BLaER1 treated with 17β-estradiol and CSF1 and Interleukin-3, amounts not matched to agents 10 nM and 100 nM (cell line): ENCODE results near the gene RER1.

Source experiments
- H3K27ac ChIP-seq, 11 experiments: shearing (Covaris generic); formaldehyde crosslinking; 2 replicates each; pipeline ENCODE4 v1.8.1; 2022
- H3K27me3 ChIP-seq, 11 experiments: shearing (Covaris generic); formaldehyde crosslinking; 2 replicates each; pipeline ENCODE4 v1.8.1; 2022
- H3K36me3 ChIP-seq, 11 experiments: shearing (Covaris generic); formaldehyde crosslinking; 2 replicates each; pipeline ENCODE4 v1.8.1; 2022
- H3K4me1 ChIP-seq, 10 experiments: shearing (Covaris generic); formaldehyde crosslinking; 2 replicates each; pipeline ENCODE4 v1.8.1; 2022
- H3K4me2 ChIP-seq, 11 experiments: shearing (Covaris generic); formaldehyde crosslinking; 2 replicates each; pipeline ENCODE4 v1.8.1; 2022
- H3K4me3 ChIP-seq, 10 experiments: shearing (Covaris generic); formaldehyde crosslinking; 2 replicates each; pipeline ENCODE4 v1.8.1; 2022
- H3K9ac ChIP-seq, 11 experiments: shearing (Covaris generic); formaldehyde crosslinking; 2 replicates each; pipeline ENCODE4 v1.8.1; 2022
- H3K9me3 ChIP-seq, 11 experiments: shearing (Covaris generic); formaldehyde crosslinking; replicated peaks in 1 of 11; 2 replicates each; pipeline ENCODE4 v1.8.1; 2022
- H4K20me1 ChIP-seq, 11 experiments: shearing (Covaris generic); formaldehyde crosslinking; 2 replicates each; pipeline ENCODE4 v1.8.1; 2022
- Cebpa-rat ChIP-seq, 11 experiments: shearing (Covaris generic); IDR thresholded peaks; 2 replicates each; pipeline ENCODE4 v1.8.1; 2022

The RER1 gene

GRCh38 chr1:2383576-2383975 is 8.1 kb upstream of the RER1 start:
- H3K4me2 ChIP-seq = peak overlapping the region in 3 of 11 experiments; percentile 70 to 82 (median 81); a peak in 6 of 22 replicates
- no peak overlapping the region for H3K27ac ChIP-seq
- peak overlapping the region in 1 of 11 experiments; percentile 1; a peak in 2 of 22 replicates for H3K9ac ChIP-seq
- H3K27me3 ChIP-seq = peaks cover 24 to 51% (median 37%) of the 10 kb centered on the region in 11 experiments
- peaks cover 71 to 94% (median 77%) of the 10 kb centered on the region in 10 experiments for H3K4me1 ChIP-seq
- H3K4me3 ChIP-seq = no peak overlapping the region
- TF ChIP-seq Cebpa-rat (IDR thresholded peaks at IDR 0.05) = no peak
- no peaks in the 10 kb centered on the region for H3K36me3 ChIP-seq
- H3K9me3 ChIP-seq = no peaks in the 10 kb centered on the region
- peaks cover 8 to 65% (median 28%) of the 10 kb centered on the region in 11 experiments; a peak in 18 of 22 replicates for H4K20me1 ChIP-seq

GRCh38 chr1:2384130-2384860 is 7.3 kb upstream of the RER1 start:
- no peaks in the 10 kb centered on the region for H3K9me3 ChIP-seq
- H3K4me1 ChIP-seq = peaks cover 71 to 95% (median 77%) of the 10 kb centered on the region in 10 experiments
- no peak overlapping the region for H3K4me3 ChIP-seq
- H3K27ac ChIP-seq = peak overlapping the region in 3 of 11 experiments; percentile 4 to 57 (median 9); a peak in 3 of 22 replicates
- no peak for TF ChIP-seq Cebpa-rat (IDR thresholded peaks at IDR 0.05)
- peaks cover 18 to 44% (median 30%) of the 10 kb centered on the region in 11 experiments for H3K27me3 ChIP-seq
- peak overlapping the region in 6 of 11 experiments; percentile 1 to 56 (median 20); a peak in 6 of 22 replicates for H3K9ac ChIP-seq
- peak overlapping the region in 9 of 11 experiments; percentile 11 to 99 (median 70); a peak in 12 of 22 replicates for H3K4me2 ChIP-seq
- peaks cover 8 to 58% (median 26%) of the 10 kb centered on the region in 11 experiments; a peak in 18 of 22 replicates for H4K20me1 ChIP-seq
- H3K36me3 ChIP-seq = no peaks in the 10 kb centered on the region

GRCh38 chr1:2384941-2385481 is 6.6 kb upstream of the RER1 start:
- Histone ChIP-seq H3K9ac (peak overlapping the region in 5 of 11 experiments; percentile 22 to 56 (median 35); a peak in 4 of 22 replicates), H3K4me2 (peak overlapping the region; percentile 11 to 99 (median 81)), H3K9me3 (no peaks in the 10 kb centered on the region), H3K27ac (peak overlapping the region in 3 of 11 experiments; percentile 4 to 57 (median 9); a peak in 3 of 22 replicates), H4K20me1 (peaks cover 8 to 51% (median 23%) of the 10 kb centered on the region in 11 experiments; a peak in 18 of 22 replicates), H3K4me1 (peaks cover 71 to 95% (median 77%) of the 10 kb centered on the region in 10 experiments), H3K36me3 (no peaks in the 10 kb centered on the region), H3K4me3 (no peak overlapping the region), H3K27me3 (peaks cover 11 to 37% (median 23%) of the 10 kb centered on the region in 11 experiments)
- TF ChIP-seq Cebpa-rat (IDR thresholded peaks at IDR 0.05) = no peak

- H4K20me1 ChIP-seq = peaks cover 8 to 44% (median 15%) of the 10 kb centered on the region in 11 experiments; a peak in 18 of 22 replicates
- peak overlapping the region in 7 of 11 experiments; percentile 9 to 35 (median 31); a peak in 6 of 22 replicates for H3K9ac ChIP-seq
- H3K36me3 ChIP-seq = no peaks in the 10 kb centered on the region
- no peaks in the 10 kb centered on the region for H3K9me3 ChIP-seq
- peak overlapping the region in 1 of 11 experiments; percentile 13; a peak in 1 of 22 replicates for H3K27ac ChIP-seq
- peak overlapping the region; percentile 11 to 99 (median 81) for H3K4me2 ChIP-seq
- H3K4me1 ChIP-seq = peaks cover 75 to 98% (median 81%) of the 10 kb centered on the region in 10 experiments
- no peak for TF ChIP-seq Cebpa-rat (IDR thresholded peaks at IDR 0.05)
- H3K4me3 ChIP-seq = no peak overlapping the region
- peaks cover 3 to 29% (median 16%) of the 10 kb centered on the region in 11 experiments for H3K27me3 ChIP-seq
These were observed 5.9 kb upstream of the RER1 start for GRCh38 chr1:2385606-2386280.

GRCh38 chr1:2386636-2387611 is 4.7 kb upstream of the RER1 start:
- no peaks in the 10 kb centered on the region for H3K9me3 ChIP-seq
- peaks cover 0 to 32% (median 5%) of the 10 kb centered on the region in 11 experiments; a peak in 8 of 22 replicates for H4K20me1 ChIP-seq
- peak overlapping the region; percentile 69 to 93 (median 76) for H3K27ac ChIP-seq
- H3K4me3 ChIP-seq = peak overlapping the region; percentile 37 to 68 (median 50); a peak in 17 of 20 replicates
- peak overlapping the region; percentile 90 to 99 (median 98) for H3K4me2 ChIP-seq
- peaks cover 65 to 89% (median 73%) of the 10 kb centered on the region in 10 experiments for H3K4me1 ChIP-seq
- H3K27me3 ChIP-seq = peaks cover 0 to 20% (median 8%) of the 10 kb centered on the region in 11 experiments; a peak in 10 of 22 replicates
- TF ChIP-seq Cebpa-rat (IDR thresholded peaks at IDR 0.05) = no peak
- no peaks in the 10 kb centered on the region for H3K36me3 ChIP-seq
- peak overlapping the region; percentile 54 to 94 (median 81); a peak in 21 of 22 replicates for H3K9ac ChIP-seq

- H3K27me3 ChIP-seq = peaks cover 0 to 11% (median 4%) of the 10 kb centered on the region in 11 experiments; a peak in 8 of 22 replicates
- H4K20me1 ChIP-seq = peaks cover 7 to 38% (median 9%) of the 10 kb centered on the region in 11 experiments; a peak in 18 of 22 replicates
- peaks cover 71 to 85% (median 78%) of the 10 kb centered on the region in 10 experiments for H3K4me1 ChIP-seq
- peak overlapping the region; percentile 90 to 99 (median 98) for H3K4me2 ChIP-seq
- H3K4me3 ChIP-seq = peak overlapping the region; percentile 37 to 93 (median 53)
- peak in 6 of 11 experiments; percentile 26 to 77 (median 46); a peak in 5 of 22 replicates for TF ChIP-seq Cebpa-rat (IDR thresholded peaks at IDR 0.05)
- H3K27ac ChIP-seq = peak overlapping the region; percentile 69 to 93 (median 76)
- peaks cover 3 to 7% (median 5%) of the 10 kb centered on the region in 11 experiments; a peak in 18 of 22 replicates for H3K36me3 ChIP-seq
- no peaks in the 10 kb centered on the region for H3K9me3 ChIP-seq
- H3K9ac ChIP-seq = peak overlapping the region; percentile 54 to 95 (median 87)
These were observed 3.4 kb upstream of the RER1 start for GRCh38 chr1:2388004-2388913.
